ENCODE results near the gene ACTMAP. TPM values are rescaled to one million over a fixed set of nuclear protein-coding genes. Genes with fewer than 3 reads are reported as not detected.

ACTMAP gene
- total and polyA plus RNA-seq, 2 of the 13 experiments (the other 11 are each of a cell fraction or from before 2014, with no cell fraction given), result 2.2 to 7.9 TPM

- TF ChIP-seq AGO1 (IDR thresholded peaks at IDR 0.05; ENCODE audit: low read depth, low read length, poor library complexity, severe bottlenecking) (no peak), MYPOP (CRISPR knock-in tag; IDR thresholded peaks at IDR 0.05) (no peak), ELF4 (CRISPR knock-in tag; IDR thresholded peaks at IDR 0.05; ENCODE audit: borderline replicate concordance) (0 out of 2 replicates have a peak, but pooled peaks have one; percentile 83), POLR2A (IDR thresholded peaks at IDR 0.05; ENCODE audit: insufficient read depth in 1 of 2, low read depth in 2 of 2, low read length in 2 of 2) (peak; percentile 1 to 45), MYNN (CRISPR knock-in tag; IDR thresholded peaks at IDR 0.05; ENCODE audit: low read depth) (no peak), IRF9 (CRISPR knock-in tag; IDR thresholded peaks at IDR 0.05; ENCODE audit: borderline replicate concordance) (no peak), ZGPAT (CRISPR knock-in tag; IDR thresholded peaks at IDR 0.05) (peak; percentile 43; the same call in 1 of the 2 replicates), RNF2 (conservative IDR thresholded peaks at IDR 0.05; ENCODE audit: low read depth) (no peak), ZNF605 (CRISPR knock-in tag; IDR thresholded peaks at IDR 0.05) (peak; percentile 81), ATF3 (CRISPR knock-in tag; IDR thresholded peaks at IDR 0.05) (no peak), SNAPC5 (CRISPR knock-in tag; IDR thresholded peaks at IDR 0.05; ENCODE audit: borderline replicate concordance) (no peak), HCFC1 (IDR thresholded peaks at IDR 0.05; ENCODE audit: low read depth, low read length) (no peak; the same call in 1 of the 2 replicates), ZNF382 (CRISPR knock-in tag; IDR thresholded peaks at IDR 0.05; ENCODE audit: borderline replicate concordance) (no peak), ZNF644 (CRISPR knock-in tag; IDR thresholded peaks at IDR 0.05; ENCODE audit: low read depth) (no peak), SP4 (CRISPR knock-in tag; IDR thresholded peaks at IDR 0.05) (peak; percentile 100), WIZ (CRISPR knock-in tag; IDR thresholded peaks at IDR 0.05) (0 out of 2 replicates have a peak, but pooled peaks have one; percentile 47), ZZZ3 (CRISPR knock-in tag; IDR thresholded peaks at IDR 0.05; ENCODE audit: borderline replicate concordance) (peak; percentile 50; the same call in 1 of the 2 replicates), IRF1 (CRISPR knock-in tag; IDR thresholded peaks at IDR 0.05; ENCODE audit: low read depth) (no peak), THAP11 (CRISPR knock-in tag; IDR thresholded peaks at IDR 0.05) (peak; percentile 78), SMAD1 (CRISPR knock-in tag; IDR thresholded peaks at IDR 0.05; ENCODE audit: borderline replicate concordance, low read depth) (0 out of 2 replicates have a peak, but pooled peaks have one; percentile 68), NFYC (CRISPR knock-in tag; IDR thresholded peaks at IDR 0.05) (peak; percentile 96)
- TF ChIP-seq, protein P1, sequence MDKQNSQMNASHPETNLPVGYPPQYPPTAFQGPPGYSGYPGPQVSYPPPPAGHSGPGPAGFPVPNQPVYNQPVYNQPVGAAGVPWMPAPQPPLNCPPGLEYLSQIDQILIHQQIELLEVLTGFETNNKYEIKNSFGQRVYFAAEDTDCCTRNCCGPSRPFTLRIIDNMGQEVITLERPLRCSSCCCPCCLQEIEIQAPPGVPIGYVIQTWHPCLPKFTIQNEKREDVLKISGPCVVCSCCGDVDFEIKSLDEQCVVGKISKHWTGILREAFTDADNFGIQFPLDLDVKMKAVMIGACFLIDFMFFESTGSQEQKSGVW (CRISPR knock-in tag; IDR thresholded peaks at IDR 0.05; ENCODE audit: borderline replicate concordance), result no peak
- TF ChIP-seq, protein P2, sequence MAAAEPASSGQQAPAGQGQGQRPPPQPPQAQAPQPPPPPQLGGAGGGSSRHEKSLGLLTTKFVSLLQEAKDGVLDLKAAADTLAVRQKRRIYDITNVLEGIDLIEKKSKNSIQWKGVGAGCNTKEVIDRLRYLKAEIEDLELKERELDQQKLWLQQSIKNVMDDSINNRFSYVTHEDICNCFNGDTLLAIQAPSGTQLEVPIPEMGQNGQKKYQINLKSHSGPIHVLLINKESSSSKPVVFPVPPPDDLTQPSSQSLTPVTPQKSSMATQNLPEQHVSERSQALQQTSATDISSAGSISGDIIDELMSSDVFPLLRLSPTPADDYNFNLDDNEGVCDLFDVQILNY (CRISPR knock-in tag; conservative IDR thresholded peaks at IDR 0.05), result no peak
These were observed 27.8 kb upstream of the ACTMAP start, which contains the start of gene RAB4B (continued) for GRCh38 chr19:40777937-40778705.
